Panc1 (cell line): ENCODE data around the gene SLC39A8.

Experiments used
- CTCF ChIP-seq: fragments of 450-650 bp; IDR thresholded peaks from 2 replicates; pipeline ENCODE4 v1.5.1; 2017; ENCODE audit warnings: mild to moderate bottlenecking
- POLR2AphosphoS5 ChIP-seq: IDR thresholded peaks from 2 replicates; pipeline ENCODE4 v1.6.1; 2012; ENCODE audit warnings: mild to moderate bottlenecking, low read depth, low read length, moderate library complexity
- REST ChIP-seq, 2 experiments: IDR thresholded peaks; 2 replicates each; pipeline ENCODE4 v1.6.1; 2011 to 2012; ENCODE audit warnings: low read depth in 2 of 2, control low read depth in 1 of 2, low read length in 1 of 2, mild to moderate bottlenecking in 1 of 2, moderate library complexity in 1 of 2; ENCODE audit not compliant: insufficient read depth in 1 of 2
- SIN3A ChIP-seq: IDR thresholded peaks from 2 replicates; pipeline ENCODE4 v1.6.1; 2012; ENCODE audit warnings: low read depth, mild to moderate bottlenecking, low read length, moderate library complexity, borderline replicate concordance; ENCODE audit not compliant: insufficient read depth

DNA sequence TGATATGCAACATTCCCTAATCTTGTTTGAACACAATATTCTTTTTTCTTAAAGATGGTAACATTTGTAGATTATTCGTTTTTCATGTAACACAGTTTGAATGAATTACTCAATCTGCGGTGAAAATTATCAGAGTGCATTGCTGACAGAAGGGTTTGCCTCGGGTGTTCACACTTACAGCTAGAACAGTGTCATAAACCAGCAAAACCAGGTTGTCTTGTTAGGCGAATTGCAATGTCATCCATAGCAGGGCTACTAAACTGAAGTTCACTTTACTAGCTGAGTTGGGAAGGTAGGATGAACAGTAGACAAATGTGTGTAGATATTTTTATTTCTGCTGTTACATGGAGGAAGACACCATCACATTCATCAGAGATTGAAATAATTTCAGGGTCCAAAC is 98.9 kb downstream of the SLC39A8 start:
- TF ChIP-seq CTCF (no peak), SIN3A (no peak), POLR2AphosphoS5 (no peak), REST (IDR thresholded peaks at IDR 0.05; ENCODE audit: insufficient read depth in 1 of 2, low read depth in 2 of 2, low read length in 1 of 2) (no peak)
